ENCODE measurements around the gene ACADM. TPM values are rescaled to one million over a fixed set of nuclear protein-coding genes. Genes with fewer than 3 reads are reported as not detected.
"Not testable (repeated sequence)": the region's sequence is repeated elsewhere in the genome, so short reads cannot be mapped to it uniquely, and the experiment has no call there.

Gene ACADM
- total RNA-seq, 1 donor from 2014 or later, result 60.5 TPM

DNA sequence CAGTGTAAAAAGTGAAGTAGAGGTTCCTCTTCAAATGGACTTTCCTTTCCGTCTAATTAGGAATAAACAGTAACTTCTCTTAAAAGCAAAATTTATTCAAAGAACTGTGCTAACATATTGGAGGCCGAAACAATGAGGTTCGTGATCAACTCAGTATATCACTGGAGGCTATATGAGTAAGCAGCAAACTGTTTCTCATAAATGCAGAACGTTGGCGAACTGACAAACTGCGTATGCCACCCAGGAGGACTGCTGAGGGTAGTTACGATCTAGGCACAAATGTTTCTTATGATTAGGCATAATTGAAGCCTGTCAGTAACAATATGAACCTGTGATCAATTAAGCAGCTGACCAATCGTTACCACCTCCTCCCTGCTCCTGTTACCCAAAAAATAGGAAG is 2.3 kb upstream of the ACADM start:
- intact Hi-C loops (cut with micrococcal nuclease); H3K27me3 Mint-ChIP-seq (ENCODE audit: low read depth); H3K9me3 Mint-ChIP-seq; H3K27ac Mint-ChIP-seq; H3K4me3 Mint-ChIP-seq (ENCODE audit: low read depth); DNase-seq (ENCODE audit: low spot score); H3K36me3 Mint-ChIP-seq (ENCODE audit: low read depth): not testable (repeated sequence)
- peaks cover 20% of the 10 kb centered on the region for H3K4me1 Mint-ChIP-seq (ENCODE audit: low read depth)

DNA sequence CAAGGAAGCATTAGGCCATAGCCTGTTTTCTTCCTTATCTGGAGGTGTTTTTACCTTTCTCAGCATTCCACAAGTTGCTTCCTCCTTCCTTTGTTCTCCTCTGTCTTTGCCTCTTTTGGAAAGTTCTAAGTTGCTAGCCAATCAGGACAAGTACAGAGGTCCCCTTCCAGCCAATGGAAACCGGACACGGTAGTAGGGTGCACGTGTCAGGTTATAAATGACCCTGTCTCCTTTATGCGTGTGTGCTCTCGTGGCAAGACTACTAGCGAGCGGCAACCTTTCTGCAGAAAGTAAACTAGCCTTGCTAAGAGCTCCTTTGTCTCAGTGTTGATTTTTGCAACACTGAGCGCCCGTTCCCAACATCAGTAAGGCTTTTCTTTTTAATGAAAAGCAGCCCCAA is 1.5 kb upstream of the ACADM start:
- intact Hi-C loops (cut with micrococcal nuclease), result no loop called here
- no peaks in the 10 kb centered on the region for H3K9me3 Mint-ChIP-seq
- peaks cover 26% of the 10 kb centered on the region for H3K4me1 Mint-ChIP-seq (ENCODE audit: low read depth)
- H3K27ac Mint-ChIP-seq, result no peak overlapping the region
- H3K36me3 Mint-ChIP-seq (ENCODE audit: low read depth), result peaks cover 6% of the 10 kb centered on the region
- H3K4me3 Mint-ChIP-seq (ENCODE audit: low read depth), result peak overlapping the region; percentile 97
- peaks cover 4% of the 10 kb centered on the region for H3K27me3 Mint-ChIP-seq (ENCODE audit: low read depth)
- no peak for DNase-seq (ENCODE audit: low spot score)

DNA sequence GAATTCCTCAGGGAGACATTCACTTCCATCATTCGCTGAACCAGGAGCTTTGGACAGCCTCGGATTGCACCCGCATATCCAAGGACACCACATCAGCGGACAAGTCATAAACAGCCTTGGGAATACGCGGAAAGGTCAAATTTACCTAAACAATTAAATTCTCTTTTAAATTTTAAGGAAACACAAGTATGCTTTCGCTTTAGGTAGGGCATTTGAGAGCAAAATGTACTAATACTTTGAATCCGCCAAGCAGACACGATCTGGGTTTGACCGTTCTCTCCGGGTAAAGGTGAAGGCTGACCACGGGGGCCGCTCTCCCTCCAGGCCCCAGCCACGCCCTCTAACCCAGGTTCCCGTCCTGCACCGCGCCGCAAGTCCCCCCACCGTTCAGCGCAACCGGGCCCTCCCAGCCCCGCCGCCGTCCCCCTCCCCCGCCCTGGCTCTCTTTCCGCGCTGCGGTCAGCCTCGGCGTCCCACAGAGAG is 479 bp upstream of the ACADM start:
- H3K9me3 Mint-ChIP-seq, result no peaks in the 10 kb centered on the region
- no peak for DNase-seq (ENCODE audit: low spot score)
- H3K4me3 Mint-ChIP-seq (ENCODE audit: low read depth), result peak overlapping the region; percentile 97
- peaks cover 9% of the 10 kb centered on the region for H3K36me3 Mint-ChIP-seq (ENCODE audit: low read depth)
- peaks cover 26% of the 10 kb centered on the region for H3K4me1 Mint-ChIP-seq (ENCODE audit: low read depth)
- intact Hi-C loops (cut with micrococcal nuclease), result loop anchor here (1.0 kb wide), 1 partner anchor 62 kb away; the partner anchor contains the start of gene RABGGTB
- H3K27ac Mint-ChIP-seq, result peak overlapping the region; percentile 95
- H3K27me3 Mint-ChIP-seq (ENCODE audit: low read depth), result peaks cover 4% of the 10 kb centered on the region

DNA sequence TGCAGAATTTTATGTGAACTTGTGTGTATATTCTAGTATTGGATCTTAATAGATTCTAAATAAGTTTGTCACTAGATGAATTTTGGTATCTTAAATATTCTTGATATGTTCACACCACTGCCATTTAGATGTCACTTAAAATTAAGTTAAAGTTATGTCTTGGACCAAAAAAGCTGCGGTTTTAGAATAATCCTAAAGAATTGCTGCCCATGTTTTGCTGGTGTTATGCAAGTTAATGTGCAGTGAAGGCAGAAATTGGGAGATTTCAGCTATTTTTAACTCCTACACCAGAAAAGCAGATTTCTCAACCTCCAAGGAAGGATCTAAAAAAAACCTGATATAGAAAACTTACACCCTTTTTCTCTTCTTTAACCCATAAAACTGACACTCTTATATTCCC is 757 bp downstream of the ACADM start:
- H3K27ac Mint-ChIP-seq, result peak overlapping the region; percentile 95
- no peak for DNase-seq (ENCODE audit: low spot score)
- H3K4me1 Mint-ChIP-seq (ENCODE audit: low read depth), result peaks cover 30% of the 10 kb centered on the region
- peak overlapping the region; percentile 97 for H3K4me3 Mint-ChIP-seq (ENCODE audit: low read depth)
- no peaks in the 10 kb centered on the region for H3K27me3 Mint-ChIP-seq (ENCODE audit: low read depth)
- H3K9me3 Mint-ChIP-seq, result no peaks in the 10 kb centered on the region
- intact Hi-C loops (cut with micrococcal nuclease), result no loop called here
- H3K36me3 Mint-ChIP-seq (ENCODE audit: low read depth), result peaks cover 13% of the 10 kb centered on the region

DNA sequence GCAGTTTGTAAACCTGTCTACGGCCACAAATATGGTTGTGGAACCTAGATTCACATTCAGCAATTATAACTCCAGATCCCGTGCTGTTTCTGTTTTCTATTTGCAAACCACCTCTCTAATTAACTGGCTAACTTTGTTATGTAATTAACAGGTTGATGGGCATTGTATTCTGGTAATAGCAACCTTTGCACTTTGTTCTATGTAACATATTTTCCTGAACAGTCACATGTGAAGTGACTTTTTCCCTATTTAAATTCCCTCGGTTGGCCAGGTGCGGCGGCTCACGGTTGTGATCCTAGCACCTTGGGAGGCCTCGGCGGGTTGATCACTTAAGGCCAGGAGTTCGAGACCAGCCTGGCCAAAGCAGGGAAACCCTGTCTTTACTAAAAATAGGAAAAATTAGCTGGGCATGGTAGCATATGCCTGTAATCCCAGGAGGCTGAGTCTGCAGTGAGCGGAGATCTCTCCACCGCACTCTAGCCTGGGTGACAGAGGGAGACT is 1.4 kb downstream of the ACADM start:
- Mint-ChIP-seq H3K4me1 (ENCODE audit: low read depth) (peaks cover 28% of the 10 kb centered on the region), H3K36me3 (ENCODE audit: low read depth) (peaks cover 13% of the 10 kb centered on the region), H3K27ac (no peak overlapping the region), H3K9me3 (no peaks in the 10 kb centered on the region), H3K4me3 (ENCODE audit: low read depth) (peak overlapping the region; percentile 97), H3K27me3 (ENCODE audit: low read depth) (no peaks in the 10 kb centered on the region)
- DNase-seq (ENCODE audit: low spot score), result no peak
- intact Hi-C loops (cut with micrococcal nuclease), result no loop called here

DNA sequence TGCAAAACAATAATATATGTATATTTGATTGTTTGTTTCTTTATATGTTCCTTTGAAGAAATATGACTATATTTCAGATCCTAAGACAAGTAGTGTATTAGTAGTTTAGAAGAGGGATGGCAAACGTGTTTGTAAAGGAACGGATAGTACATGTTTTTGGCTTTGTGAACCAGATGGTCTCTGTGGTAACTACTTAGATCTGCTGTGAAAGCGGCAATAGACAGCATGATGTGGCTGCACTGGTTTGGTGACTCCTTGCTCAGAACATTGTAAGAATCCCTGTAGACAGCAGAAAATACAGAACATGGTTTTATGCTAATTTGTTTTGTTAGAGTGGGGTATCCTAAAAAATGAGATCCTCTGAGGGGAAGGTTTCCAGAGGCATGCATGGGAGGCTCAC is 3.1 kb downstream of the ACADM start:
- intact Hi-C loops (cut with micrococcal nuclease), result no loop called here
- no peak for DNase-seq (ENCODE audit: low spot score)

DNA sequence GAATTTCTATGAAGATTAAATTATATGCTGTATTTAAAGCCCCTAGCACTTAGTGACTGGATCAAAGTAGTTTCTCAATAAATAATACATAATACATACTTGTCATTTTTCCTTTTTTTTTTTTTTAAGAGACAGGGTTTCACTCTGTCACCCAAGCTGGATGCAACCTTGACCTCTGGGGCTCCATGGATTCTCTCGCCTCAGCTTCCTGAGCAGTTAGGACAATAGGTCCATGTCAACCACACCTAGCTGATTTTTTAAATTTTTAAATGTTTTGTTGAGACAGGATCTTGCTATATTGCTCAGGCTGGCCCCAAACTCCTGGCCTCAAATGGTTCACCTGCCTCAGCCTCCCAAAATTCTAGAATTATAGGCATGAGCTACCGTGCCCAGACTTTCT is 5.9 kb downstream of the ACADM start:
- no peaks in the 10 kb centered on the region for H3K9me3 Mint-ChIP-seq
- no peaks in the 10 kb centered on the region for H3K27me3 Mint-ChIP-seq (ENCODE audit: low read depth)
- intact Hi-C loops (cut with micrococcal nuclease), result no loop called here
- no peak overlapping the region for H3K4me3 Mint-ChIP-seq (ENCODE audit: low read depth)
- H3K4me1 Mint-ChIP-seq (ENCODE audit: low read depth), result peaks cover 20% of the 10 kb centered on the region
- no peak overlapping the region for H3K27ac Mint-ChIP-seq
- no peak for DNase-seq (ENCODE audit: low spot score)
- H3K36me3 Mint-ChIP-seq (ENCODE audit: low read depth), result peaks cover 45% of the 10 kb centered on the region

More for the DNA sequence above, 3.1 kb downstream of the ACADM start:
- Mint-ChIP-seq H3K9me3 (no peaks in the 10 kb centered on the region), H3K27me3 (ENCODE audit: low read depth) (no peaks in the 10 kb centered on the region), H3K36me3 (ENCODE audit: low read depth) (peaks cover 23% of the 10 kb centered on the region), H3K4me3 (ENCODE audit: low read depth) (no peak overlapping the region), H3K4me1 (ENCODE audit: low read depth) (peaks cover 28% of the 10 kb centered on the region), H3K27ac (no peak overlapping the region)

DNA sequence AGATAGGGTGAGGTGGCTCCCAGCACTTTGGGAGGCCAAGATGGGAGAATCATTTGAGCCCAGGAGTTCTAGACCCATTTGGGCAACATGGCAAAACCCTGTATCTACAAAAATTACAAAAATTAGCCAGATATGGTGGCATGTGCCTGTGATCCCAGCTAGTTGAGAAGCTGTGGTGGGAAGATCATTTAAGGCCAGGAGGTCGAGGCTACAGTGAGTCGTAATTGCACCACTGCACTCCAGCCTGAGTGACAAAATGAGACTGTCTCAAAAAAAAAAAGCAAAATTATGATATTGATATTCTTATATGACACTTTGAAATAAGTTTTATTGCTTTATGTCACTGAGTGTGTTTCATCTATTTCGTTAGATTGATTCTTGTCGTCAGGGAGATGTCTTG is 7.4 kb downstream of the ACADM start:
- H3K4me1 Mint-ChIP-seq (ENCODE audit: low read depth), result peaks cover 10% of the 10 kb centered on the region
- no peaks in the 10 kb centered on the region for H3K27me3 Mint-ChIP-seq (ENCODE audit: low read depth)
- DNase-seq (ENCODE audit: low spot score), result no peak
- H3K27ac Mint-ChIP-seq, result no peak overlapping the region
- H3K36me3 Mint-ChIP-seq (ENCODE audit: low read depth), result peaks cover 46% of the 10 kb centered on the region
- intact Hi-C loops (cut with micrococcal nuclease), result no loop called here
- no peak overlapping the region for H3K4me3 Mint-ChIP-seq (ENCODE audit: low read depth)
- H3K9me3 Mint-ChIP-seq, result no peaks in the 10 kb centered on the region

DNA sequence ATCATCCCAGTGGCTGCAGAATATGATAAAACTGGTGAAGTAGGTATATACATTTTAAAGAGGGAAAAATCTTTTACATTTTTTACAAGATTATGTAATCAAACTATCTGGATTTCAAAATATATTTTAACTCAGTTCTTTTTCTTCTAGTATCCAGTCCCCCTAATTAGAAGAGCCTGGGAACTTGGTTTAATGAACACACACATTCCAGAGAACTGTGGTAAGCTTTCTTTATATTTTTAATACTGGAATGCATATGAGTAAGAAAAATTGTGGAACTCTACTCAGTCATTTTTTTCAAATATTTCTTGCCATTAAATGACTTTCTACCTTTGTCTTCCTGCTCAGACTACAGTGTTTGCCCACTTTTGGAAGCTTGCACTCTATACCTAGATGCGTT is 8.2 kb downstream of the ACADM start:
- H3K36me3 Mint-ChIP-seq (ENCODE audit: low read depth), result peaks cover 43% of the 10 kb centered on the region
- intact Hi-C loops (cut with micrococcal nuclease), result no loop called here
- peak overlapping the region; percentile 42 for H3K27ac Mint-ChIP-seq
- no peak for DNase-seq (ENCODE audit: low spot score)
- H3K4me1 Mint-ChIP-seq (ENCODE audit: low read depth), result peaks cover 6% of the 10 kb centered on the region
- no peaks in the 10 kb centered on the region for H3K9me3 Mint-ChIP-seq
- H3K27me3 Mint-ChIP-seq (ENCODE audit: low read depth), result no peaks in the 10 kb centered on the region
- no peak overlapping the region for H3K4me3 Mint-ChIP-seq (ENCODE audit: low read depth)

DNA sequence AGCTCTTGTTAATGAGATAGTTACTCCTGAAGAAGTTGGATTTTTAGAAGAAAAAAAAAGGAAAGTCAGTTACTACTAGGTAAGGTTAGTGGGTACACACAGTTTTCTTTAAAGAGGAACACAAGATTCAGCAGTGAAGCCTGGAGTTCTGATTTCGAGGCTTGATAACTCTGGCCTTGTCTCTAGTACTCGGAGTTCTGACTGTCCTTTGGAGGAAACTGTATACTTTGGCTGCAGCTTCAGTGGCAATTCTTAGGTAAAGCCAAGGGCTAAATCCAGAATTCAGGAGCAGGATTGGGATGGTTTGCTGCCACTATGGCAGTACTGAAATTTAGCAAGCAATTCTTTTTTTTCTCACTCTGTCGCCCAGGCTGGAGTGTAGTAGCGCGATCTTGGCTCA is 9.2 kb downstream of the ACADM start:
- H3K36me3 Mint-ChIP-seq (ENCODE audit: low read depth), result peaks cover 41% of the 10 kb centered on the region
- DNase-seq (ENCODE audit: low spot score), result no peak
- intact Hi-C loops (cut with micrococcal nuclease), result no loop called here
- H3K4me3 Mint-ChIP-seq (ENCODE audit: low read depth), result no peak overlapping the region
- H3K27me3 Mint-ChIP-seq (ENCODE audit: low read depth), result no peaks in the 10 kb centered on the region
- H3K9me3 Mint-ChIP-seq, result no peaks in the 10 kb centered on the region
- peaks cover 3% of the 10 kb centered on the region for H3K4me1 Mint-ChIP-seq (ENCODE audit: low read depth)
- H3K27ac Mint-ChIP-seq, result no peak overlapping the region

DNA sequence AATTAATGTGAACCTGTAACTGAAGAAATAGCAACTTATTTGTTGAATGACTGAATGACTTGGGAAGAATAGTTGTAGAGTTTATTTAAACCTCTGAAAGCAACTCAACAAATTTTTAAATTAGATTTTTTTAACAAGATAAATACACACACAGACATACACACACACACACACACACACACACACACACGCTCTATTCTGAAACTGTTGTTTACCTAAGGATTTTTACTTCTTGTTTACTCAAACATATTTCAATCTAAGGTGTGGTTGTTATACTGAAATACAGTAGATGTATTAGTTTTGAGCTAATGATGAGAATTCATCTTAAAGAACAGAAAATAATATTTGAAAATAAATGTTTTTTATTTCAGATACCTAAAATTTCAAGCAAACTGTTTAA is 11.5 kb downstream of the ACADM start:
- intact Hi-C loops (cut with micrococcal nuclease), result no loop called here
- DNase-seq (ENCODE audit: low spot score), result no peak
- H3K36me3 Mint-ChIP-seq (ENCODE audit: low read depth), result peaks cover 50% of the 10 kb centered on the region
- no peak overlapping the region for H3K4me3 Mint-ChIP-seq (ENCODE audit: low read depth)
- no peak overlapping the region for H3K27ac Mint-ChIP-seq
- no peaks in the 10 kb centered on the region for H3K27me3 Mint-ChIP-seq (ENCODE audit: low read depth)
- H3K4me1 Mint-ChIP-seq (ENCODE audit: low read depth), result no peaks in the 10 kb centered on the region
- no peaks in the 10 kb centered on the region for H3K9me3 Mint-ChIP-seq

DNA sequence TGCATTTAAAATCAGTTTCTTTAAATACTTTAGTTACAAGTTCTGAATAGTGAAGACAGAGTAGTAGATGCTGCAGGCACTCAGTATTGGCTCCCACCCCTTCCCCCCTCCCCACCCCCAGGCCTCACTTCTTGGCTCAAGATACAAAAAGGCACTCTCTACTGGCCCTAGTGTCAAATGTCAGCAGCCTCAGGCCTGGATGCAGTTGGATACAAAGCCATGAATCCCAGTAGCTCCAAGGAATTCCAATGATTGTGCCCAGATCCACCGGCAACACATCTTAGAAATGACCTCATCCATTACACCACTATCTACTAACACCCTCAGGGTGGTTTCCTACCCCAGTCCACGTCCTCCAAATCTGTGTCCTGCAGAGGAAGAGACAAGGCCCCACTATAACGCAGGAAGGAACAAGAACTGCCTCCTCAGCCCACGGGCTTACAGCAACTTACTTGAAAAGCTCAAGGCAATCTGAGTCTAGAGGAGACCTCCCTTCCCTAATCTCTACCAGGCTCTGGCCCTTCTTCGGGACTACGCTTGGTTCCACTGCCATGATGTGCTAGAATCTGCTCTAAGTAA is 17.6 kb downstream of the ACADM start:
- H3K36me3 Mint-ChIP-seq (ENCODE audit: low read depth), result peaks cover 34% of the 10 kb centered on the region
- no peaks in the 10 kb centered on the region for H3K27me3 Mint-ChIP-seq (ENCODE audit: low read depth)
- no peak overlapping the region for H3K27ac Mint-ChIP-seq
- intact Hi-C loops (cut with micrococcal nuclease), result no loop called here
- H3K4me3 Mint-ChIP-seq (ENCODE audit: low read depth), result no peak overlapping the region
- no peaks in the 10 kb centered on the region for H3K9me3 Mint-ChIP-seq
- DNase-seq (ENCODE audit: low spot score), result no peak
- H3K4me1 Mint-ChIP-seq (ENCODE audit: low read depth), result peaks cover 3% of the 10 kb centered on the region

DNA sequence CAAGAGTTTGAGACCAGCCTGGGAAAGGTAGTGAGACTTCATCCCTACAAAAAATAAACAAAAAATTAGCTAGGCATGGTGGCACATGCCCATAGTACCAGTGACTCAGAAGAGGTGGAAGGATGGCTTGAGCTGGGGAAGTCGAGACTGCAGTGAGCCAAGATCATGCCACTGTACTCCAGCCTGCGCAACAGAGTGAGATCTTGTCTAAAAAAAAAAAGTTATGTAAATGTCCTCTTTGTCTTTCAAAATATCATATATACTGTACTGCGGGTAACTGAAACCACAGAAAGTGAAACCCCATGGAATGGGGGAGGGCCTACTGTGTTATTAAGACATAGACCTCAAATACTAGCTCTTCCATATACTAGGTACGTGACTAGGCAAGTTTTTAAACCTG is 20.8 kb downstream of the ACADM start:
- H3K36me3 Mint-ChIP-seq (ENCODE audit: low read depth), result peaks cover 28% of the 10 kb centered on the region
- no peaks in the 10 kb centered on the region for H3K9me3 Mint-ChIP-seq

More for the DNA sequence above, 20.8 kb downstream of the ACADM start:
- Mint-ChIP-seq H3K27ac (no peak overlapping the region), H3K27me3 (ENCODE audit: low read depth) (no peaks in the 10 kb centered on the region), H3K4me1 (ENCODE audit: low read depth) (peaks cover 3% of the 10 kb centered on the region), H3K4me3 (ENCODE audit: low read depth) (no peak overlapping the region)
- intact Hi-C loops (cut with micrococcal nuclease), result no loop called here
- no peak for DNase-seq (ENCODE audit: low spot score)
